Right cardiac atrium (tissue), 5 donors: Measurements from ENCODE around the gene CCDC167. TPM values are rescaled to one million over a fixed set of nuclear protein-coding genes. Genes with fewer than 3 reads are reported as not detected.

ENCODE experiments used
- ATAC-seq, 2 donors: fragments of 200-7000 bp; cut with Tn5 transposase; one replicate each; pipeline versions ENCODE4 v1.8.0 to v1.9.1; 2020; ENCODE audit warnings: moderate library complexity in 2 of 2, mild to moderate bottlenecking in 1 of 2
- DNase-seq, 3 donors: peaks; one replicate each; pipeline ENCODE4 v3.0.0-alpha.2; 2020
- H3K27ac ChIP-seq: one replicate; pipeline ENCODE4 v1.5.1; 2013; ENCODE audit warnings: mild to moderate bottlenecking, low read length, control low read depth, moderate library complexity
- H3K27me3 ChIP-seq: one replicate; pipeline ENCODE4 v1.6.1; 2013; ENCODE audit not compliant: control insufficient read depth, insufficient read depth
- H3K4me1 ChIP-seq: one replicate; pipeline ENCODE4 v1.6.1; 2013; ENCODE audit warnings: low read length; ENCODE audit not compliant: control insufficient read depth, insufficient read depth
- H3K4me3 ChIP-seq: one replicate; pipeline ENCODE4 v1.5.1; 2013; ENCODE audit warnings: low read length, control low read depth
- H3K9me3 ChIP-seq: one replicate; pipeline ENCODE4 v1.6.1; 2013; ENCODE audit warnings: low read length; ENCODE audit not compliant: control insufficient read depth
- WGBS: extraction: QIAGEN DNeasy Blood & Tissue Kit; methylation state at CpG from one replicate; pipeline ENCODE4 v1.1.7; 2013; 5-methylcytosine and 5-hydroxymethylcytosine counted together
- intact Hi-C, 4 donors: fragments of 100-400 bp; cut with DNase I; formaldehyde crosslinking; loops; one replicate each; pipeline versions ENCODE4 v1.11.0 to v1.14.0; 2022 to 2023
- polyA plus RNA-seq: library from polyadenylated mRNA; stranded (reverse); fragments of 200-250 nt; gene quantifications from one replicate; pipeline ENCODE4 v1.2.3, GENCODE V29; 2013
- total RNA-seq, 4 donors: library from RNA; stranded (reverse); fragmentation: NEBNext Ultra II Directional; extraction: Animal tissue kit (Norgen Biotek cat#: 25700); gene quantifications; one replicate each; pipeline ENCODE4 v1.2.1, GENCODE V29; 2021
- donor health status: healthy with polysubstance abuse.
- donor health status: DM: no; HTN: yes; CAD: no.
- donor health status: DM: no; HTN: no; CAD: no.
- donor health status: DM: no; HTN: yes; CAD: no; lungs with severe emphysema.
- donor health status: DM: yes; HTN: yes; CAD: no.

The CCDC167 gene
- total and polyA plus RNA-seq, 5 donors = 18.8 to 63.8 (median 21.2) TPM

DNA sequence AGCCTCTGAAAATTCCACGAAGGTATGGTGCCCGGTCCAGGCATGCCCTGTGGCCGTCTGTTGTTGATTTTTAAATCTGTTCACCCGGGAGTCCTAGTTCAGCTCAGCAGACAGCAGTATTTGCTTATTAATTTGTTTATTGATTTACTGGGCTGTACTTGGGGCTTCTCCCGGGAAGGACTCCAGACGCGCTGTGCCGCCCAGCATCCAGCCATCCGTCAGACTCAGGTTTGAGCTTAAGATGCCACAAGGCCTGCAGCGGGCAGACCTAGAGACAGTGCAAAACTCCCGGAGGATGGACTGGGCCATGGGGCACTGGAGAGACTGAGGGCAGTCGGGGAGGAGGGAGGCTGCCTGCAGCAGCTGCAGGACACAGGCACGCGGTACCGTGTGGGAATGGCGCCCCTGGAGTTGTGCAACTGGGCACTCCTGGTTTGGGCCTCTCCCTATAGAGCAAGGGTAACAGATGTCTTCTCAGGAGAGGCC, 17.3 kb upstream of the CCDC167 start:
- no peaks in the 10 kb centered on the region for H3K9me3 ChIP-seq
- WGBS = 68% methylated on average over 16 of the region's 16 CpGs
- ATAC-seq (no peak), DNase-seq (no peak)
- H3K4me3 ChIP-seq = no peak overlapping the region
- intact Hi-C loops = no loop called here
- H3K4me1 ChIP-seq = no peaks in the 10 kb centered on the region
- no peaks in the 10 kb centered on the region for H3K27me3 ChIP-seq
- no peak overlapping the region for H3K27ac ChIP-seq

DNA sequence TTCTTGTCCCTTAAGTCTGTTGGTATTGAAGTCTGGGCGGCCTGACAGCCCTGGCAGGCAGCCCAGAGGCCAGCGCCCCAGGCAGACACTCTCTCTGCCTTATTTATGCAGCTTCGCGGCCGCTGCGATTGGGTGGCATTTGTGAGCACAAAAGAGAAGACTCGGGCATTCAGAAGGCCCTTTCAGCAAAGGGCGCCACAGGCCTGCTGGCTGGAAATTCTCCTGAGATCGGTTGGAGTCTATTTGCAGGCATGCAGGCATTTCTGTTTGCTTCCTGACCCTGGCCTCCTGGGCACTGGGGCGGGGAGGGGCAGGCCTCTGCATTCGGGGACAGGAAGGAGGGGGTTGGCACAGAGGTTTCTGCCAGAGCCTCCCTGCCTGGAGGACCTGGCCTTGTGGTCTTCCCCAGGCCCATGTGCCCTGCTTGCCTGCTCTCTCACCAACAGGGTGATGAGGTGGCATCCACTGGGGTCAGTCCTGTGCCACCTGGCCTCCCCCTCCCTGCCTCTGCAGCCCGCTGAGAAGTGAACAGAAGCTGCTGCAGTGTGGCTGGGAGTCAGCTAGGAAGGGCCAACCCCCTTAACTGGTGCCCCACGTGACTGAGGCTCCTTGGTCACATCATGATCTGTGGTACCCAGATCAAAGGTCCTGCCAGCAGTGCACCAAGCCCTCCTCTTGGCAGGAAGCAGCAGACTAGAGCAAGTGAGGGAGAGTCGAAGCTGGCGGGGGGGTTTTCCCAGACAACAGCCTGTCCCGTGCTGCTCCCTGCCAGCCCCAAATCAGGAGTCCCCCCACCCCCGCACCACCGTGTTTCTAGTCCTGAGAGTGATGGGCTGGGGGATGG, 16.6 kb upstream of the CCDC167 start:
- intact Hi-C loops = no loop called here
- Histone ChIP-seq H3K4me1 (no peaks in the 10 kb centered on the region), H3K9me3 (no peaks in the 10 kb centered on the region), H3K4me3 (no peak overlapping the region), H3K27me3 (no peaks in the 10 kb centered on the region), H3K27ac (no peak overlapping the region)
- peak in 1 of 3 donors; percentile 71 for DNase-seq
- WGBS = 35% methylated on average over 18 of the region's 18 CpGs
- peak; percentile 35 to 42 for ATAC-seq

DNA sequence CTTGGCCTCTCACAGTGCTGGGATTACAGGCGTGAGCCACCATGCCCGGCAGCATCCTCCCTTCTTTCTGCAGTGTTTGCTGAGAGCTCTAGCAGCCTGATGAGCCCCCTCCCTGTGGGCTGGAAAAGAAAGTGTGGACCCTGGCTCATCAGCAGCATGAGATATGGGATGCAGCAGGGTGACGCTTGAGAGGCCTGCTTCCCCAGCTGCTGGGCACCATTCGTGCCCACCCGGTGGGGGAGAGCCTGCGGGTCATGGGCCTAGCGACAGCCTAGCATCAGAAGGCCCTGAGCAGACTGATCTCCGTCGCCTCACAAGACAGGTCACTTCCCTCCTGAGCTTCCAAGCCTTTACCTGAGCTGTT, 16.0 kb upstream of the CCDC167 start:
- Histone ChIP-seq H3K4me1 (no peaks in the 10 kb centered on the region), H3K4me3 (no peak overlapping the region), H3K27me3 (no peaks in the 10 kb centered on the region), H3K9me3 (no peaks in the 10 kb centered on the region), H3K27ac (no peak overlapping the region)
- intact Hi-C loops = no loop called here
- ATAC-seq = no peak
- DNase-seq = no peak
- 65% methylated on average over 9 of the region's 9 CpGs for WGBS

DNA sequence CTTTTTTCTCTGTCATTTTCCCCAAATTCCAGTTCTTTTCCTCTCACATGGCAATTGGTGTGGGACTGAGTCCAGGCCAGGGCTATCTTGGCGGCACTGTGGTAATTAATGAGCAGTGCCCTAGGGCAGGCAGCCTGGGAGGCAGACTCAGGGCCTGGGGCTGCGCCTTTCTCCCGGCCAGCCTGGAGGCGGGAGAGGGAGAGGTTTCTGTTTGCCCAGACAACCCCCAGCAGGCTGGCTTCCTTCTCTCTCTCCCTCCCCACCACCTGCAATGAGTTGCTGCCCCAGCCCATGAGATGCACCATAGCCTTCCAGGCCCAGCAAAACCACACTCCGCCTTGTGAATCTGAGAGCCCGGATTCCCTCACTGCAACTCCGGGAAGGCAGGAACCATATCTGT, 15.1 kb upstream of the CCDC167 start:
- Histone ChIP-seq H3K4me1 (no peaks in the 10 kb centered on the region), H3K4me3 (no peak overlapping the region), H3K27ac (no peak overlapping the region), H3K27me3 (no peaks in the 10 kb centered on the region), H3K9me3 (no peaks in the 10 kb centered on the region)
- no peak for DNase-seq
- 76% methylated on average over 7 of the region's 7 CpGs for WGBS
- no peak for ATAC-seq
- intact Hi-C loops = no loop called here

DNA sequence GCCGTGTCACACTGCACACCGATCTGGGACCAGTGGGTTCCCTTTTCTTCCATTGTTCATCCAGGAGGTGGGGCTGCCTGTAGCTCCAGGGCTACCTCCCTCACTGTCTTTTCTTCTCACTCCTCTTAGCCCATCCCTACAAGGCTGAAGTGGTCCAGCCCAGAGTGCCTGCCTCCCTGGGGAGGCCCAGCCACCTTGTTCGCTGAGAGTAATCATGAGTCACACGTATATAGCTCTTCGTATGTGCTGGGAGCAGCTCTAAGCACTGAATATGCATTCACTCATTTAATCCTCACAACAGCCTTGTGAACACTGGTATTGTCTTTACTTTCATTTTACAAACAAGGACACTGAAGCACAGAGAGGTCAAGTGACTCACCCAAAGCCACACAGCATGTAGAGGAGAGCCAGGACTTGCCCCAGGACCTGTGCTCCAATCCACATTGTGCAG, 14.7 kb upstream of the CCDC167 start:
- Histone ChIP-seq H3K4me1 (no peaks in the 10 kb centered on the region), H3K27ac (no peak overlapping the region), H3K27me3 (no peaks in the 10 kb centered on the region), H3K9me3 (no peaks in the 10 kb centered on the region), H3K4me3 (no peak overlapping the region)
- intact Hi-C loops = no loop called here
- ATAC-seq (no peak), DNase-seq (no peak)
- 72% methylated on average over 5 of the region's 5 CpGs for WGBS

DNA sequence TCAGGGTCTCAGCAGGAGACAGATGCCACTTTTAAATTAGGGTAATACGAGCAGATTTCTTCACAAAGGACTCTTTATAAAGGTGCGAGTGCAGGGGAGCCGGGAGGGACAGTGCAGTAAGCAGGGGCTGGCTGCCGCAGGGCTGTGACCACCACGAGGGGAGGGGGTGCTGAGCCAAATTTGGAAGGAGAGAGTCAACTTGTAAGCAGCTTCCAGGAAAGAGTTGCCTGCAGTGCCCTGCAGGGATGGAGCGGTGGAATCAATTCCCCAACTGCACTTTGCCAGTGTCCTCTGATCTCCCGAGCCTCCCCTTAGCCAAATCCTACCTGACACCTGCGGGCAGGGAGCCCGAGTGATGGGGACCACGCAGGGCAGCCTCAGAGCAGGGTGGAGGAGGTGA, 13.9 kb upstream of the CCDC167 start:
- DNase-seq (no peak), ATAC-seq (no peak)
- Histone ChIP-seq H3K9me3 (no peaks in the 10 kb centered on the region), H3K27ac (no peak overlapping the region), H3K4me3 (no peak overlapping the region), H3K4me1 (no peaks in the 10 kb centered on the region), H3K27me3 (no peaks in the 10 kb centered on the region)
- WGBS = 40% methylated on average over 10 of the region's 10 CpGs
- intact Hi-C loops = no loop called here

DNA sequence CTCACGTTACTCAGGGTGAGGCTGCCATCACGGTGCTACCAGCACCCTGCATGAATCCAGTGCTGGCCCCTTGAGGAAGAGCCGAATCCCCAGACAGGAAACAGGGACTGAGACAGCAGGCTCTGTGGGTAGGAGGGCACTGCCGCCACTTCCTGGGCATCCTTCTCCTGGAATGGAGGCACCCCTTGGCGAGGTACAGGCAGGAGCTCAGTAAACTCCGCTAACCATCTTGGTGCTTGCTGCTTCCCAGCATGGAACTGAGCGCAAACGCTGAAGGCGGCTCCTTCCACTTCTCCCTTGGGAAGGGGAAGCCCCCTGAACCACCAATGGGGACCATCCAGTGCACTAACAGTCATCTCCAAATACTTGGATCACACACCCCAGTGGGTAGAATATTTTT, 13.5 kb upstream of the CCDC167 start:
- intact Hi-C loops = no loop called here
- no peak overlapping the region for H3K4me3 ChIP-seq
- H3K27ac ChIP-seq = no peak overlapping the region
- no peaks in the 10 kb centered on the region for H3K4me1 ChIP-seq
- DNase-seq (no peak), ATAC-seq (no peak)
- no peaks in the 10 kb centered on the region for H3K9me3 ChIP-seq
- no peaks in the 10 kb centered on the region for H3K27me3 ChIP-seq
- WGBS = 43% methylated on average over 9 of the region's 9 CpGs

DNA sequence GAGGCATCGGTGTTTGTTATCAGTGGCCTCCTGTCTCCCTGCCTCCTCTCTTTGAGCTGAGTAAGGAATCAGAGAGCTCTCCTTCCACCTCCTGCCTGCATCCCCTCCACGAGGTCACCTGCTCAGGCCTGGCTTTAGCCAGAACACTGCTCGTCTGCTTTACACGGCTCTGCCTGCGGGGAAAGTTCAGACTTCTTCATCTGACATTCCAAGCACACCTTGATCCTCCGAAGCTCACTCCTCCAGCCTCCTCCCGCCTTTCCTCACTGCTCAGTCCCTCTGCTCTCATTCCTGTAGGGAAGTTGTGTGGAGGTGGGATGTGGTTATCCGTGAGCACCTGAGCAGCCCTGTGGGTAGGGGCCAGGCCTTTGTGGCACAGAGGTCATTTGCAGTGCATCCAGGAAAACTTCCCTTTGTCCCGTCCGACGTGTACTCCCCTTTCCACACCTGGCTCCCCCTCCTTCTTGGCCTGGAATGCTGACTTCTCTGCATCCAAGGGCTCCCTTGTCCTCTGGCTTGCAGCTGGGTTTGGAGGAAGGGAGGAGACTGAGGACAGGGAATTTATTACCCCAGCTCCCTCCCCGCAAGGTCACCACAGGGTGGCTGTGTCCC, 12.8 kb upstream of the CCDC167 start:
- ATAC-seq (no peak), DNase-seq (no peak)
- no peaks in the 10 kb centered on the region for H3K9me3 ChIP-seq
- no peak overlapping the region for H3K4me3 ChIP-seq
- WGBS = 45% methylated on average over 12 of the region's 12 CpGs
- H3K27me3 ChIP-seq = no peaks in the 10 kb centered on the region
- H3K27ac ChIP-seq = no peak overlapping the region
- H3K4me1 ChIP-seq = no peaks in the 10 kb centered on the region
- intact Hi-C loops = no loop called here

DNA sequence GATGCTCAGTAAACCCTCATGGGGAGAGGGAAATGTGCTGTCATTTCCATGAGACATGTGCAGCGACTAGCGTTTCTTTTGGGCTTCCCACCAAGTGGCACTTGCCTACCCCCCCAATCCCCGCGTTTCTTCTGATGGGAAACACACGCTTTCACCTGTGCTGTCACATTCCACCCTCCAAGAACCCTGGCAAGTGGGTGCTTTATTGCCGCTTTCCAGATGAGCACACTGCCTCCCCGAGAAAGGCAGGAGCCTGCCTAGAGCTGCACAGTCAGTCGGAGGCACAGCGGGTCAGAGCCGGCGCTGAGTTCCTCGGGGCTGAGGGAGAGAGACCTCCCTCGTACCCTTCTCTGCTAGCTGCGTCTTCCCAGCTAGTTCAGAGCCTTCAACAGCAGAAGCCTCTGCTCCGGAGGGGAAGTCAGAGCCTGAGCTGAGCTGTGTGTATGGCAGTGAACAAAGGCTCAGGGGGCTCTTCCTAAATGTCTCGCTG, 12.3 kb upstream of the CCDC167 start:
- intact Hi-C loops = no loop called here
- no peaks in the 10 kb centered on the region for H3K27me3 ChIP-seq
- WGBS = 47% methylated on average over 16 of the region's 16 CpGs

DNA sequence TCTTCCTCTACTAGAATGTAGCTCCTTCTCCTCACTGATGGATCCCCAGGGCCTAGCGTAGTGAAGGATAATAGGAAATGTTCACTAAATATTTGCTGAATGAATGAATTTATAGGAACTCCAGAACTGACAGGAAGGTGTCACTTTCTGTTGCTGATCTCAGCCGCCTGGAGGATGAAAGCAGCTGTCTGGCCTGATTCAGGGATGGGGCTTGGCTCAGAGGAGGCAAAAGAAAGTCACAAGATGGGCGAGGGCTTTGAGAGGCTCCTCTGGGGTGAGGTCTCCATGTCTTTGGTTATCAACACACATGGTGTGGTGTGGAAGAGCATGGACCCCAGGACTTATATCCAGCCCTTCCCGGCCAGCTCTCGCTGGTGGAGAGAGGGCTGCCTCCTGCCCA, 11.5 kb upstream of the CCDC167 start:
- no peak overlapping the region for H3K4me3 ChIP-seq
- intact Hi-C loops = no loop called here
- no peaks in the 10 kb centered on the region for H3K4me1 ChIP-seq
- DNase-seq (no peak), ATAC-seq (no peak)
- H3K27me3 ChIP-seq = no peaks in the 10 kb centered on the region
- H3K27ac ChIP-seq = no peak overlapping the region
- 83% methylated on average over 5 of the region's 5 CpGs for WGBS
- H3K9me3 ChIP-seq = no peaks in the 10 kb centered on the region

More for the DNA sequence above, 12.3 kb upstream of the CCDC167 start:
- H3K27ac ChIP-seq = no peak overlapping the region
- no peaks in the 10 kb centered on the region for H3K9me3 ChIP-seq
- no peaks in the 10 kb centered on the region for H3K4me1 ChIP-seq
- H3K4me3 ChIP-seq = no peak overlapping the region
- ATAC-seq (no peak), DNase-seq (no peak)

DNA sequence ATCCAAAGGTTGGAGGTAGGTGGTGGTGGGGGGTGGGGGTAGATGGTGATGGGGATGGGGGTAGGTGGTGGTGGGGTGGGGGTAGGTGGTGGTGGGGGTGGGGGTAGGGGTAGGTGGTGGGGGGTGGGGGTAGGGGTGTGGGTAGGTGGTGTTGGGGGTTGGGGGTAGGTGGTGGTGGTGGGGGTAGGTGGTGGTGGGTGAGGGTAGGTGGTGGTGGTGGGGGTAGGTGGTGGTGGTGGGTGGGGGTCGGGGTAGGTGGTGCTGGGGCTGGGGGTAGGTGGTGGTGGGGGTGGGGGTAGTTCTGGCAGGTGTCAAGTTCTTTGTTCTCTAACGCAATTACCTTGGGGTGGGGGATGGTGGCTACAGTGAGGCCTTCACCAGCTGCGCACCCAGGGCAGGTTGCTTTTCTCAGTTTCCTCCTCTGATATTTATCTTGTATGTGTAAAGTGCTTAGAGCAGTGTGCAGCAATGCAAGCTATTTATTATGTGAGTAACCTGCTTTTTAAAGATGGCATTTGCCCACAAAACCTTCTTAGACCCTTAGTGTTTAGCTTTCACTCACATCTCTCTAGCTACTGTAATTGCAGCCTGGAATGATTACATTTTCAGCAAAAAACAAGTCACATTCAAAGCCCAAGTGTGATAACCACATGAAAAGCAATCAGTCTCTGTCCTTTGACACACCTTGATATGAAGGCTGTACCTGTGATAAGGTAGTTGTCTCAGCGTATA, 8.2 kb upstream of the CCDC167 start:
- Histone ChIP-seq H3K4me1 (no peaks in the 10 kb centered on the region), H3K4me3 (no peak overlapping the region), H3K27ac (no peak overlapping the region), H3K27me3 (no peaks in the 10 kb centered on the region), H3K9me3 (no peaks in the 10 kb centered on the region)
- intact Hi-C loops = no loop called here
- ATAC-seq (no peak), DNase-seq (no peak)
- WGBS = 59% methylated on average over 3 of the region's 4 CpGs
